Measurements from ENCODE around the gene CRYGB.

DNA sequence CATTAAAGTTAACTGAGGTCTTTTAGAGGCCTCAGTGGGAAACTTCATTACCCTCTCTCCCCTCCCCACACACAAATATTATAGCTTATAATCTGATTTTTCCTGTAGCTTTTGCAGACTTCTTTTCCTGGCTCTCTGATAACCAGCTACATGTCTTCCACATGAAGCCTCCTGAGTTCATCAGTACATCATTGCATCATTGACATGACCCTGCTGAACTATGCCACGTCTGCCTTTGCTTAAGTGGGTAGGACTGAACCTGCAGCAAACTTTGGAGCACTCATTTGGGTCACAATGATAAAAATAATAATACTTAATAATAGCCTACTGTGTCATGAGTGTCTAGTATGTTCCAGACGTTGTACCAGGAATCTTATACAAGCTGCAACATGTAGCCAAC lies 10.5 kb upstream of the CRYGB start:
- TF ChIP-seq, protein P1, sequence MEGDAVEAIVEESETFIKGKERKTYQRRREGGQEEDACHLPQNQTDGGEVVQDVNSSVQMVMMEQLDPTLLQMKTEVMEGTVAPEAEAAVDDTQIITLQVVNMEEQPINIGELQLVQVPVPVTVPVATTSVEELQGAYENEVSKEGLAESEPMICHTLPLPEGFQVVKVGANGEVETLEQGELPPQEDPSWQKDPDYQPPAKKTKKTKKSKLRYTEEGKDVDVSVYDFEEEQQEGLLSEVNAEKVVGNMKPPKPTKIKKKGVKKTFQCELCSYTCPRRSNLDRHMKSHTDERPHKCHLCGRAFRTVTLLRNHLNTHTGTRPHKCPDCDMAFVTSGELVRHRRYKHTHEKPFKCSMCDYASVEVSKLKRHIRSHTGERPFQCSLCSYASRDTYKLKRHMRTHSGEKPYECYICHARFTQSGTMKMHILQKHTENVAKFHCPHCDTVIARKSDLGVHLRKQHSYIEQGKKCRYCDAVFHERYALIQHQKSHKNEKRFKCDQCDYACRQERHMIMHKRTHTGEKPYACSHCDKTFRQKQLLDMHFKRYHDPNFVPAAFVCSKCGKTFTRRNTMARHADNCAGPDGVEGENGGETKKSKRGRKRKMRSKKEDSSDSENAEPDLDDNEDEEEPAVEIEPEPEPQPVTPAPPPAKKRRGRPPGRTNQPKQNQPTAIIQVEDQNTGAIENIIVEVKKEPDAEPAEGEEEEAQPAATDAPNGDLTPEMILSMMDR (IDR thresholded peaks at IDR 0.05): no peak
- no peak for TF ChIP-seq EZH2phosphoT487 (IDR thresholded peaks at IDR 0.05)
